ENCODE measurements around the gene ZNF331.

- TF ChIP-seq GABPA (IDR thresholded peaks at IDR 0.05; ENCODE audit: borderline replicate concordance, insufficient read depth, low read length), result no peak
- TF ChIP-seq EZH2 (IDR thresholded peaks at IDR 0.05; ENCODE audit: low read depth, low read length, severe bottlenecking), result no peak
- TF ChIP-seq CTCF (IDR thresholded peaks at IDR 0.05; ENCODE audit: control extremely low read depth in 1 of 3, insufficient read depth in 1 of 3, low read depth in 1 of 3, low read length in 3 of 3), result no peak
- no peak for TF ChIP-seq RAD21 (IDR thresholded peaks at IDR 0.05 in 1 of 2, conservative IDR thresholded peaks at IDR 0.05 in 1 of 2; ENCODE audit: low read depth in 2 of 2, low read length in 2 of 2)
- TF ChIP-seq CBX5 (IDR thresholded peaks at IDR 0.05; ENCODE audit: low read depth, low read length), result no peak
These were observed 16.9 kb downstream of the ZNF331 start for GRCh38 chr19:53554804-53555203.

All from H1 (cell line).